Measurements from ENCODE around the gene DENND1B. TPM values are rescaled to one million over a fixed set of nuclear protein-coding genes. Genes with fewer than 3 reads are reported as not detected.

DENND1B gene
- polyA plus RNA-seq, 1 donor from 2014 or later = 12.4 TPM

DNA sequence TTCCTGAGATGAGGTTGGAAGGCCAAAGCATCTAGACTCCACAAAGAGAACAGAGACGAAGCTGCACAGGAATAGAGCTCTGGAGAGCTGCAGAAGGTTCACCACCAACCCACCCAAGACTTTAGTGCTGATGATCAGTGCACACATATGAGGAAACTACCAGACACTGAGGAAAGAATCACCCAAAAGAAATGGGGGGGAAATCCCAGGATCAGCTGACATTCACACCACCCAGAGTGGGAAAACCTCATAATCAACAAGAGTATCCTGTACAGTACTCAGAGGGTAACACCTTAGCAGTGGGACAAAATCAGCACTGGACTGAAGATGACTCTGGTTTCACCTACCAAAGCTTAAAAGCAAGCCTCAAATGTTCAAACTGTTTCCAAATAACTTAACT, 36.4 kb downstream of the DENND1B start:
- H3K79me2 ChIP-seq (replicated peaks; ENCODE audit: insufficient read depth, low read length) = no peaks in the 10 kb centered on the region
- H4K20me1 ChIP-seq (ENCODE audit: insufficient read depth) = no peaks in the 10 kb centered on the region
- no peaks in the 10 kb centered on the region for H3F3A ChIP-seq (ENCODE audit: insufficient read depth, low read length, poor library complexity, severe bottlenecking)
- H3K27ac ChIP-seq (ENCODE audit: low read length) = no peak overlapping the region
- no peaks in the 10 kb centered on the region for H3K9me3 ChIP-seq (ENCODE audit: low read length)
- H3K9ac ChIP-seq (ENCODE audit: low read length) = no peak overlapping the region
- no peak overlapping the region for H3K4me2 ChIP-seq (ENCODE audit: low read length)
- TF ChIP-seq SMC3 (conservative IDR thresholded peaks at IDR 0.05; ENCODE audit: poor library complexity) = no peak
- TF ChIP-seq, protein P1, sequence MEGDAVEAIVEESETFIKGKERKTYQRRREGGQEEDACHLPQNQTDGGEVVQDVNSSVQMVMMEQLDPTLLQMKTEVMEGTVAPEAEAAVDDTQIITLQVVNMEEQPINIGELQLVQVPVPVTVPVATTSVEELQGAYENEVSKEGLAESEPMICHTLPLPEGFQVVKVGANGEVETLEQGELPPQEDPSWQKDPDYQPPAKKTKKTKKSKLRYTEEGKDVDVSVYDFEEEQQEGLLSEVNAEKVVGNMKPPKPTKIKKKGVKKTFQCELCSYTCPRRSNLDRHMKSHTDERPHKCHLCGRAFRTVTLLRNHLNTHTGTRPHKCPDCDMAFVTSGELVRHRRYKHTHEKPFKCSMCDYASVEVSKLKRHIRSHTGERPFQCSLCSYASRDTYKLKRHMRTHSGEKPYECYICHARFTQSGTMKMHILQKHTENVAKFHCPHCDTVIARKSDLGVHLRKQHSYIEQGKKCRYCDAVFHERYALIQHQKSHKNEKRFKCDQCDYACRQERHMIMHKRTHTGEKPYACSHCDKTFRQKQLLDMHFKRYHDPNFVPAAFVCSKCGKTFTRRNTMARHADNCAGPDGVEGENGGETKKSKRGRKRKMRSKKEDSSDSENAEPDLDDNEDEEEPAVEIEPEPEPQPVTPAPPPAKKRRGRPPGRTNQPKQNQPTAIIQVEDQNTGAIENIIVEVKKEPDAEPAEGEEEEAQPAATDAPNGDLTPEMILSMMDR (IDR thresholded peaks at IDR 0.05; ENCODE audit: poor library complexity, severe bottlenecking) = no peak
- H3K4me3 ChIP-seq (ENCODE audit: low read length) = no peak overlapping the region
- no peak overlapping the region for H2AFZ ChIP-seq (ENCODE audit: low read depth, low read length)
- H3K9me2 ChIP-seq (ENCODE audit: insufficient read depth, low read length) = no peaks in the 10 kb centered on the region
- H3K36me3 ChIP-seq (ENCODE audit: insufficient read depth, low read length) = no peaks in the 10 kb centered on the region
- no peaks in the 10 kb centered on the region for H3K27me3 ChIP-seq (ENCODE audit: insufficient read depth, low read depth, low read length)

- no peaks in the 10 kb centered on the region for H4K20me1 ChIP-seq (ENCODE audit: insufficient read depth)
- H3K9me2 ChIP-seq (ENCODE audit: insufficient read depth, low read length) = no peaks in the 10 kb centered on the region
- H3K4me3 ChIP-seq (ENCODE audit: low read length) = no peak overlapping the region
- no peak overlapping the region for H3K4me2 ChIP-seq (ENCODE audit: low read length)
- no peaks in the 10 kb centered on the region for H3K36me3 ChIP-seq (ENCODE audit: insufficient read depth, low read length)
- no peak overlapping the region for H3K27ac ChIP-seq (ENCODE audit: low read length)
- H3K9me3 ChIP-seq (ENCODE audit: low read length) = no peaks in the 10 kb centered on the region
- no peak for TF ChIP-seq RAD21 (conservative IDR thresholded peaks at IDR 0.05)
- TF ChIP-seq POLR2AphosphoS5 (IDR thresholded peaks at IDR 0.05) = no peak
- TF ChIP-seq, protein P2, sequence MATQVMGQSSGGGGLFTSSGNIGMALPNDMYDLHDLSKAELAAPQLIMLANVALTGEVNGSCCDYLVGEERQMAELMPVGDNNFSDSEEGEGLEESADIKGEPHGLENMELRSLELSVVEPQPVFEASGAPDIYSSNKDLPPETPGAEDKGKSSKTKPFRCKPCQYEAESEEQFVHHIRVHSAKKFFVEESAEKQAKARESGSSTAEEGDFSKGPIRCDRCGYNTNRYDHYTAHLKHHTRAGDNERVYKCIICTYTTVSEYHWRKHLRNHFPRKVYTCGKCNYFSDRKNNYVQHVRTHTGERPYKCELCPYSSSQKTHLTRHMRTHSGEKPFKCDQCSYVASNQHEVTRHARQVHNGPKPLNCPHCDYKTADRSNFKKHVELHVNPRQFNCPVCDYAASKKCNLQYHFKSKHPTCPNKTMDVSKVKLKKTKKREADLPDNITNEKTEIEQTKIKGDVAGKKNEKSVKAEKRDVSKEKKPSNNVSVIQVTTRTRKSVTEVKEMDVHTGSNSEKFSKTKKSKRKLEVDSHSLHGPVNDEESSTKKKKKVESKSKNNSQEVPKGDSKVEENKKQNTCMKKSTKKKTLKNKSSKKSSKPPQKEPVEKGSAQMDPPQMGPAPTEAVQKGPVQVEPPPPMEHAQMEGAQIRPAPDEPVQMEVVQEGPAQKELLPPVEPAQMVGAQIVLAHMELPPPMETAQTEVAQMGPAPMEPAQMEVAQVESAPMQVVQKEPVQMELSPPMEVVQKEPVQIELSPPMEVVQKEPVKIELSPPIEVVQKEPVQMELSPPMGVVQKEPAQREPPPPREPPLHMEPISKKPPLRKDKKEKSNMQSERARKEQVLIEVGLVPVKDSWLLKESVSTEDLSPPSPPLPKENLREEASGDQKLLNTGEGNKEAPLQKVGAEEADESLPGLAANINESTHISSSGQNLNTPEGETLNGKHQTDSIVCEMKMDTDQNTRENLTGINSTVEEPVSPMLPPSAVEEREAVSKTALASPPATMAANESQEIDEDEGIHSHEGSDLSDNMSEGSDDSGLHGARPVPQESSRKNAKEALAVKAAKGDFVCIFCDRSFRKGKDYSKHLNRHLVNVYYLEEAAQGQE (IDR thresholded peaks at IDR 0.05; ENCODE audit: borderline replicate concordance) = no peak
- TF ChIP-seq EP300 (conservative IDR thresholded peaks at IDR 0.05; ENCODE audit: poor library complexity, severe bottlenecking) = no peak
- TF ChIP-seq, protein P1 (IDR thresholded peaks at IDR 0.05; ENCODE audit: poor library complexity, severe bottlenecking) = no peak
- TF ChIP-seq TAF1 (IDR thresholded peaks at IDR 0.05; ENCODE audit: low read depth) = no peak
- no peak for TF ChIP-seq EZH2 (IDR thresholded peaks at IDR 0.05; ENCODE audit: borderline replicate concordance, insufficient read depth, low read length, poor library complexity, severe bottlenecking)
- TF ChIP-seq MXI1 (conservative IDR thresholded peaks at IDR 0.05; ENCODE audit: poor library complexity, severe bottlenecking) = no peak
- TF ChIP-seq SMC3 (conservative IDR thresholded peaks at IDR 0.05; ENCODE audit: poor library complexity) = no peak
- H3K79me2 ChIP-seq (replicated peaks; ENCODE audit: insufficient read depth, low read length) = no peaks in the 10 kb centered on the region
- no peak overlapping the region for H2AFZ ChIP-seq (ENCODE audit: low read depth, low read length)
- H3K27me3 ChIP-seq (ENCODE audit: insufficient read depth, low read depth, low read length) = no peaks in the 10 kb centered on the region
- no peak overlapping the region for H3K9ac ChIP-seq (ENCODE audit: low read length)
- no peaks in the 10 kb centered on the region for H3F3A ChIP-seq (ENCODE audit: insufficient read depth, low read length, poor library complexity, severe bottlenecking)
These were observed 37.4 kb downstream of the DENND1B start for GRCh38 chr1:197737916-197738315.

Measured in neural cell (in vitro differentiated cells).